Measurements from ENCODE around the gene ITGA5. TPM values are rescaled to one million over a fixed set of nuclear protein-coding genes. Genes with fewer than 3 reads are reported as not detected.

Gene ITGA5
- total and polyA plus RNA-seq, 9 of the 15 experiments (the other 6 are each of a cell fraction or from before 2014, with no cell fraction given): 9.1 to 82.1 (median 47.4) TPM

- TF ChIP-seq TCF7 (IDR thresholded peaks at IDR 0.05; ENCODE audit: borderline replicate concordance): no peak
- TF ChIP-seq ARID4B (CRISPR knock-in tag; IDR thresholded peaks at IDR 0.05): 0 out of 2 replicates have a peak, but pooled peaks have one; percentile 26
- no peak for TF ChIP-seq ZBED1 (IDR thresholded peaks at IDR 0.05)
- TF ChIP-seq PTTG1 (tag; IDR thresholded peaks at IDR 0.05; ENCODE audit: low read depth): no peak
- TF ChIP-seq ZBTB34 (CRISPR knock-in tag; IDR thresholded peaks at IDR 0.05): no peak
- TF ChIP-seq ZNF77 (CRISPR knock-in tag; IDR thresholded peaks at IDR 0.05): no peak
- TF ChIP-seq NFIC (IDR thresholded peaks at IDR 0.05): peak; percentile 96
- TF ChIP-seq JUNB (CRISPR knock-in tag; conservative IDR thresholded peaks at IDR 0.05): no peak
- TF ChIP-seq GTF2F1 (IDR thresholded peaks at IDR 0.05; ENCODE audit: low read depth, low read length): 0 out of 2 replicates have a peak, but pooled peaks have one; percentile 19
- TF ChIP-seq ZNF232 (CRISPR knock-in tag; IDR thresholded peaks at IDR 0.05): no peak
- no peak for TF ChIP-seq ZKSCAN8 (CRISPR knock-in tag; IDR thresholded peaks at IDR 0.05)
- no peak for TF ChIP-seq SRSF9 (IDR thresholded peaks at IDR 0.05; ENCODE audit: borderline replicate concordance, low read depth, low read length)
- TF ChIP-seq ZKSCAN1 (IDR thresholded peaks at IDR 0.05; ENCODE audit: low read depth, low read length): no peak
- no peak for TF ChIP-seq ZNF311 (CRISPR knock-in tag; IDR thresholded peaks at IDR 0.05)
- TF ChIP-seq BCL6 (CRISPR knock-in tag; IDR thresholded peaks at IDR 0.05): no peak
- TF ChIP-seq SREBF2 (CRISPR knock-in tag; IDR thresholded peaks at IDR 0.05): no peak
- no peak for TF ChIP-seq DMBX1 (CRISPR knock-in tag; IDR thresholded peaks at IDR 0.05; ENCODE audit: borderline replicate concordance)
These were observed at the start of gene ITGA5 (continued) for GRCh38 chr12:54419088-54419887.
